Posterior cingulate gyrus (tissue), 11 donors: ENCODE data around the gene EPHB2.

Source experiments
- DNase-seq, 10 donors: peaks; one replicate each; pipeline versions ENCODE4 v3.0.0 to v3.0.0-alpha.2; 2020 to 2021; ENCODE audit warnings: mixed read lengths in 3 of 10
- intact Hi-C: fragments of 100-400 bp; cut with DNase I; formaldehyde crosslinking; loops from one replicate; pipeline ENCODE4 v1.15.1; 2023

EPHB2 gene

GRCh38 chr1:22887491-22887890 is 176.9 kb downstream of the EPHB2 start:
- intact Hi-C loops = no loop called here
- peak in 2 of 10 donors; percentile 53 to 77 for DNase-seq

GRCh38 chr1:22888320-22889075 is 177.9 kb downstream of the EPHB2 start:
- DNase-seq = peak in 1 of 10 donors; percentile 33
- intact Hi-C loops = loop anchor here (1.0 kb wide), 1 partner anchor 184 kb away; no protein-coding TSS in a partner anchor

- intact Hi-C loops = loop anchor here (1.0 kb wide), 1 partner anchor 185 kb away; no protein-coding TSS in a partner anchor
- peak in 3 of 10 donors; percentile 0 to 27 (median 13) for DNase-seq
Observed at GRCh38 chr1:22889213-22889827, 178.7 kb downstream of the EPHB2 start.

GRCh38 chr1:22892789-22893188 is 182.2 kb downstream of the EPHB2 start:
- intact Hi-C loops = no loop called here
- peak in 1 of 10 donors; percentile 50 for DNase-seq

GRCh38 chr1:22893292-22893691 is 182.7 kb downstream of the EPHB2 start:
- intact Hi-C loops = no loop called here
- no peak for DNase-seq

- DNase-seq = peak in 1 of 10 donors; percentile 44
- intact Hi-C loops = no loop called here
Observed at GRCh38 chr1:22895357-22895756, 184.7 kb downstream of the EPHB2 start.

- intact Hi-C loops = no loop called here
- DNase-seq = peak in 2 of 10 donors; percentile 54 to 63
Observed at GRCh38 chr1:22896184-22896583, 185.5 kb downstream of the EPHB2 start.

GRCh38 chr1:22900451-22900850 is 189.8 kb downstream of the EPHB2 start:
- intact Hi-C loops = no loop called here
- DNase-seq = peak in 2 of 10 donors; percentile 13 to 44

GRCh38 chr1:22903113-22903512 is 192.5 kb downstream of the EPHB2 start:
- intact Hi-C loops = no loop called here
- peak in 2 of 10 donors; percentile 16 to 43 for DNase-seq

GRCh38 chr1:22906968-22907367 is 196.3 kb downstream of the EPHB2 start:
- DNase-seq = no peak
- intact Hi-C loops = no loop called here

GRCh38 chr1:22907528-22907927 is 196.9 kb downstream of the EPHB2 start:
- intact Hi-C loops = no loop called here
- peak in 1 of 10 donors; percentile 47 for DNase-seq

- DNase-seq = peak in 2 of 10 donors; percentile 63 to 64
- intact Hi-C loops = no loop called here
Observed at GRCh38 chr1:22908880-22909426, 198.3 kb downstream of the EPHB2 start.

- DNase-seq = peak in 2 of 10 donors; percentile 71 to 73
- intact Hi-C loops = no loop called here
Observed at GRCh38 chr1:22910286-22910685, 199.6 kb downstream of the EPHB2 start.

- peak in 2 of 10 donors; percentile 11 to 52 for DNase-seq
- intact Hi-C loops = no loop called here
Observed at GRCh38 chr1:22910986-22911651, 200.5 kb downstream of the EPHB2 start.

- DNase-seq = peak in 2 of 10 donors; percentile 59 to 79
- intact Hi-C loops = no loop called here
Observed at GRCh38 chr1:22912311-22912710, 201.7 kb downstream of the EPHB2 start.

GRCh38 chr1:22913421-22914141 is 202.9 kb downstream of the EPHB2 start:
- intact Hi-C loops = no loop called here
- peak in 3 of 10 donors; percentile 68 to 73 (median 71) for DNase-seq

GRCh38 chr1:22914156-22914555 is 203.5 kb downstream of the EPHB2 start:
- intact Hi-C loops = no loop called here
- peak in 2 of 10 donors; percentile 71 to 82 for DNase-seq

- intact Hi-C loops = no loop called here
- peak in 3 of 10 donors; percentile 43 to 47 (median 45) for DNase-seq
Observed at GRCh38 chr1:22914633-22915217, 204.1 kb downstream of the EPHB2 start.

- peak in 2 of 10 donors; percentile 26 to 62 for DNase-seq
- intact Hi-C loops = no loop called here
Observed at GRCh38 chr1:22915231-22915630, 204.6 kb downstream of the EPHB2 start.
